Peyer's patch (tissue), 4 donors: ENCODE data around the gene FAM228A. TPM values are rescaled to one million over a fixed set of nuclear protein-coding genes. Genes with fewer than 3 reads are reported as not detected.

Source experiments
- DNase-seq, 3 donors: peaks; one replicate each; pipeline ENCODE4 v3.0.0-alpha.2; 2017 to 2019
- H3K27ac ChIP-seq, 4 donors: fragments of 200-600 bp; sonication (generic); one replicate each; pipeline ENCODE4 v1.5.1; 2016 to 2019
- H3K27me3 ChIP-seq, 2 donors: fragments of 200-600 bp; sonication (generic); one replicate each; pipeline ENCODE4 v1.5.1; 2019
- H3K36me3 ChIP-seq, 3 donors: fragments of 200-600 bp; sonication (generic); one replicate each; pipeline ENCODE4 v1.5.1; 2016 to 2019
- H3K4me1 ChIP-seq, 4 donors: fragments of 200-600 bp; sonication (generic); one replicate each; pipeline ENCODE4 v1.5.1; 2016 to 2019
- H3K4me3 ChIP-seq, 4 donors: fragments of 200-600 bp; sonication (generic); 1 replicate in 3 of 4; 2 replicates in 1 of 4; pipeline ENCODE4 v1.5.1; 2016 to 2019; ENCODE audit warnings: mild to moderate bottlenecking in 1 of 4
- H3K9me3 ChIP-seq, 4 donors: fragments of 200-600 bp; sonication (generic); one replicate each; pipeline ENCODE4 v1.5.1; 2016 to 2019; ENCODE audit warnings: mild to moderate bottlenecking in 1 of 4
- CTCF ChIP-seq, 6 experiments: fragments of 450-650 bp in 4 of 6; fragments of 200-600 bp in 2 of 6; sonication (generic) in 1 of 6; IDR thresholded peaks; one replicate each; pipeline ENCODE4 v1.5.1; 2017 to 2019; ENCODE audit warnings: antibody characterized with exemption in 6 of 6, mild to moderate bottlenecking in 3 of 6, moderate library complexity in 1 of 6
- POLR2A ChIP-seq, 2 donors: fragments of 450-650 bp; IDR thresholded peaks; one replicate each; pipeline ENCODE4 v1.5.1; 2017; ENCODE audit warnings: antibody characterized with exemption in 2 of 2, mild to moderate bottlenecking in 2 of 2, moderate library complexity in 2 of 2
- total RNA-seq, 4 donors: library from RNA; depleted of rRNA; stranded (reverse); fragments of >200 nt; gene quantifications; one replicate each; pipeline ENCODE4 v1.1.0, GENCODE V29; 2016

FAM228A gene
- total RNA-seq, 4 donors from 2014 or later: 0.54 TPM; not detected in 3

DNA sequence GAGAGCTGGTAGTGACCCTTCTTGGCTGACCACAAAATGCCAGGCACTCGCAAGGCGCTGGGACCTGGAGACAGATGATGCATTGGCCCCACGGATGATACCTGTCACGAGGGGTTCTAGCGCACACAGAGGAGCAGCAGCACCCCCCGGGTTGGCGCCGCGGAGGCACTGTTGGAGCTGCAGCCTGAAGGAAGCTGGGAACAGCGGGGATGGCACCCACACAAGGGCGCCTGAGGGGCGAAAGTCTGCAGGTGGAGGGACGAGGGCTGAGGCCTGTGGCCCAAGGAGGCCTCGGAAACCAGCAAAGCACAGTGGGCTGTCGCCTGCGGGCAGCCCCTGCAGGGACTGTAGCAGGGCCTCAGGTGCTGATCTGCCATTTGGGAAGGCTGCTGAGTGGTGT, 33.6 kb downstream of the FAM228A start:
- no peak for TF ChIP-seq POLR2A (IDR thresholded peaks at IDR 0.05)
- TF ChIP-seq CTCF (IDR thresholded peaks at IDR 0.05): no peak
- H3K9me3 ChIP-seq: no peaks in the 10 kb centered on the region
- H3K4me3 ChIP-seq: no peak overlapping the region
- no peak for DNase-seq
- no peaks in the 10 kb centered on the region for H3K27me3 ChIP-seq
- H3K36me3 ChIP-seq: peaks cover 0 to 96% (median 0%) of the 10 kb centered on the region in 3 donors
- no peak overlapping the region for H3K27ac ChIP-seq
- no peaks in the 10 kb centered on the region for H3K4me1 ChIP-seq

DNA sequence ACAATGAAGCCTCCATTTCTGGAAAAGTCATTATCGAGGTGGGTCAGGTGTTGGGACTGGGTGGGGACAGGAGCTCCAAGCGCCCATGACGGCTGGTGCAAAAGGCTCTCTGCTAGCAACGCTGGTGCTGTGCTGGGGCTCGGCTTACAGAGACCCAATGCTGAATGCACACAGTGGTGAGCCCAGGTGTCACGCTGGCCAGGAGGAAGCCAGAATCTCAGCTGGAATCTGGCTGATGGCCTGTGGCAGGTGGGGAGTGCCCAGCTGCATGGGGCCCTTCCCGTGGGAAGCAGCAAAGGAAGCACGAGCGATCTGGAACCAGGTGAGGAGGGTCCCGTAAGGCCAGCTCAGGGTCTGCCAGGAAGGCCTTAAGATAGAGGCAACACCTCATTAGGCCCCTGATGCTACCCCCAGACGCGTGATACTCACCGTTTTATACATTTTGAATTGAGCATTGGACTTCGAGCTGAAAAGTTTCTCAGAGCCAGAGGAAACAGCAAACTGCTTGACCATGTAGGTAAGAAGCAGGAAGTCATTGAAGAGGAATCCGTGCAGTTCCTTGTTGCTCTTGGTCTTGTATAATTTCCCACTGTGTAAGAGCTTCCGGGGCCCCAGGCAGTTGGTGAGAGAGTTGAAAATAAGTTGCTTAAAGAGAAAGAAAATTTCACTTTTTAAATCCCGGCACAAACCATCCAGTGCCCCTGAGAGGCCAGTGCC, 34.7 kb downstream of the FAM228A start:
- H3K27ac ChIP-seq: no peak overlapping the region
- no peaks in the 10 kb centered on the region for H3K4me1 ChIP-seq
- H3K9me3 ChIP-seq: no peaks in the 10 kb centered on the region
- no peaks in the 10 kb centered on the region for H3K27me3 ChIP-seq
- no peak overlapping the region for H3K4me3 ChIP-seq
- no peak for DNase-seq
- H3K36me3 ChIP-seq: peaks cover 0 to 87% (median 0%) of the 10 kb centered on the region in 3 donors
- no peak for TF ChIP-seq POLR2A (IDR thresholded peaks at IDR 0.05)
- TF ChIP-seq CTCF (IDR thresholded peaks at IDR 0.05): no peak

GRCh38 chr2:24210106-24210455, 35.2 kb downstream of the FAM228A start:
- TF ChIP-seq POLR2A (IDR thresholded peaks at IDR 0.05) (no peak), CTCF (IDR thresholded peaks at IDR 0.05) (no peak)

DNA sequence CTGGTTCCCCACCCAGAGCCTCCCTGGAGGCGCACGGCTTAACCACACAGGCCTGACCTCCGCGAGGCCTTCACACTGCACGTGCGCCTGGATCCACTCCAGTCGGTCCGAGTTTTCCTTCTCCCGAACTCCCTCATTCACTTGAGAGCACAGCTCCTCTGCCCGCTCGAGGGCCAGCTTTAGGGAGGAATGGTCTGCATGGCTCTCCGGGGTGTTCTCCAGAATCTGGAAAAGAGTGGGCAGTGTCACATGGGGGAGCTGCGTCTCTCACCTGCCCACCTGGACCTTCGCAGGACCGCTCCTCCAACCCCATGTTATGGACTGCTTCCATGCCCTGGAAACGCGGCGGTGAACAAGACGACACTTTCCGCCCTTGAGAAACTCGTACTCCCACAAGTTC, 35.9 kb downstream of the FAM228A start:
- peaks cover 0 to 4% (median 0%) of the 10 kb centered on the region in 4 donors for H3K4me1 ChIP-seq
- no peak overlapping the region for H3K27ac ChIP-seq
- no peak overlapping the region for H3K4me3 ChIP-seq
- no peak for TF ChIP-seq CTCF (IDR thresholded peaks at IDR 0.05)
- TF ChIP-seq POLR2A (IDR thresholded peaks at IDR 0.05): no peak
- H3K27me3 ChIP-seq: no peaks in the 10 kb centered on the region
- no peak for DNase-seq
- peaks cover 0 to 87% (median 0%) of the 10 kb centered on the region in 3 donors for H3K36me3 ChIP-seq
- H3K9me3 ChIP-seq: no peaks in the 10 kb centered on the region

More at GRCh38 chr2:24210106-24210455, 35.2 kb downstream of the FAM228A start:
- no peak overlapping the region for H3K27ac ChIP-seq
- H3K27me3 ChIP-seq: no peaks in the 10 kb centered on the region
- no peak overlapping the region for H3K4me3 ChIP-seq
- DNase-seq: no peak
- peaks cover 0 to under 1% (median 0%) of the 10 kb centered on the region in 4 donors for H3K4me1 ChIP-seq
- H3K9me3 ChIP-seq: no peaks in the 10 kb centered on the region
- H3K36me3 ChIP-seq: peaks cover 0 to 87% (median 0%) of the 10 kb centered on the region in 3 donors

DNA sequence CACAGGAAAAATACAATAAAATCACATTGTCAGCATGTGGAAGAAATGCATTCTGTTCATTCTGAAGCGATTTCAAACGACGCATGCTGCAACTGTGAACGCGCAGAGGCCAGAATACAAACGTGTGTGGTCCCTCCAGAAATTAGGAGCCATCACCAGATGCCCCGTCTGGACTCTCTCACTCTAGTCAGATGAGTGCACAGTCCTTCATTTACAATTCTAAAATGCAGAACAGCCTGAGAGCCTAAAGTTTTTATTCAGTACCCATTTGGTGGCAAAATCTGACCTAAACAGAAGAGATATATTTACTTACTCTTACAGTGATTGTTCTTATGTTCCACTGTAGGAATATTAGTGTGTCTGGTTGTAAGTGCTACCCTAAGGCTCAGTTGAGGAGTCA, 36.6 kb downstream of the FAM228A start:
- Histone ChIP-seq H3K4me1 (peaks cover 0 to 4% (median 0%) of the 10 kb centered on the region in 4 donors), H3K36me3 (peaks cover 0 to 87% (median 0%) of the 10 kb centered on the region in 3 donors), H3K9me3 (no peaks in the 10 kb centered on the region)

More for the DNA sequence above, 36.6 kb downstream of the FAM228A start:
- Histone ChIP-seq H3K27ac (no peak overlapping the region), H3K27me3 (no peaks in the 10 kb centered on the region), H3K4me3 (no peak overlapping the region)
- TF ChIP-seq CTCF (IDR thresholded peaks at IDR 0.05): no peak
- TF ChIP-seq POLR2A (IDR thresholded peaks at IDR 0.05): no peak
- no peak for DNase-seq
